Activated T-cell treated with anti-CD3 and anti-CD28 coated beads, Interleukin-2, amount 50 U/mL, for 72 hours (primary cell): Measurements from ENCODE around the gene PHLDB2. TPM values are rescaled to one million over a fixed set of nuclear protein-coding genes. Genes with fewer than 3 reads are reported as not detected.

Source experiments
- ATAC-seq, 2 donors: fragments of 150-1000 bp; cut with Tn5 transposase; replicated peaks in 1 of 2; 2 replicates each; pipeline ENCODE4 v1.10.0; 2021; ENCODE audit warnings: moderate library complexity in 2 of 2, mild to moderate bottlenecking in 1 of 2
- DNase-seq, 2 donors: peaks; one replicate each; pipeline ENCODE4 v3.0.0; 2021 to 2022; ENCODE audit warnings: mixed read lengths in 1 of 2
- H3K27ac Mint-ChIP-seq: one replicate; pipeline ENCODE4 v1.8.0; 2022; ENCODE audit warnings: mild to moderate bottlenecking, moderate library complexity, mixed read lengths
- H3K27me3 Mint-ChIP-seq: one replicate; pipeline ENCODE4 v1.8.0; 2022; ENCODE audit warnings: low read depth, mixed read lengths
- H3K36me3 Mint-ChIP-seq, 2 donors: one replicate each; pipeline ENCODE4 v1.8.0; 2022; ENCODE audit warnings: mixed read lengths in 2 of 2, mild to moderate bottlenecking in 1 of 2; ENCODE audit not compliant: insufficient read depth in 2 of 2
- H3K4me1 Mint-ChIP-seq: one replicate; pipeline ENCODE4 v1.8.0; 2022; ENCODE audit warnings: low read depth, mixed read lengths
- H3K4me3 Mint-ChIP-seq, 2 donors: one replicate each; pipeline ENCODE4 v1.8.0; 2022; ENCODE audit warnings: mild to moderate bottlenecking in 2 of 2, mixed read lengths in 2 of 2, moderate library complexity in 2 of 2
- H3K9me3 Mint-ChIP-seq, 2 donors: one replicate each; pipeline ENCODE4 v1.8.0; 2022; ENCODE audit warnings: mixed read lengths in 2 of 2
- total RNA-seq, 2 donors: library from RNA; stranded (reverse); gene quantifications; one replicate each; pipeline ENCODE4 v1.2.3, GENCODE V29; 2022

PHLDB2 gene
- total RNA-seq, 2 donors from 2014 or later = 1.1 to 2.5 TPM

DNA sequence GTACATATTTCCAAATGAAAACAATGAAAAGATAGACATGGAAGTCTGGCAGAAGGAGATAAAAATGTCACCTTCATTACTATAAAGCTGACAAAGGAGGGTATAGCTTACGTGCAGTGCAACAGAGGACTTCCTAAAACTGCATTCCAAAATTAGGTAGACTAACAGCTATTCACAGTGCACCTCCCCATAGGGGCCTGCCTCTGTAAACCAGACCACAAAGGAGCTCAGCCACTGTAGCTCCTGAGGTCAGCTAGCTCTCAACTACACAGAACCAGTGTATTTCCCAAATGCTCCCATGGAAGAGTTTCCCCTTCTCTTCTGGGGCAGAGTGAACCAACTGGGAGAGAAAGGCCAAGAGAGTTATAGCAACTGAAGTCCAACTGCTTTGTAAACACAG lies 31.2 kb upstream of the PHLDB2 start:
- no peak for ATAC-seq
- no peak for DNase-seq
- Mint-ChIP-seq H3K27me3 (no peaks in the 10 kb centered on the region), H3K4me3 (no peak overlapping the region), H3K27ac (no peak overlapping the region), H3K9me3 (no peaks in the 10 kb centered on the region), H3K4me1 (peaks cover 6% of the 10 kb centered on the region), H3K36me3 (no peaks in the 10 kb centered on the region)

DNA sequence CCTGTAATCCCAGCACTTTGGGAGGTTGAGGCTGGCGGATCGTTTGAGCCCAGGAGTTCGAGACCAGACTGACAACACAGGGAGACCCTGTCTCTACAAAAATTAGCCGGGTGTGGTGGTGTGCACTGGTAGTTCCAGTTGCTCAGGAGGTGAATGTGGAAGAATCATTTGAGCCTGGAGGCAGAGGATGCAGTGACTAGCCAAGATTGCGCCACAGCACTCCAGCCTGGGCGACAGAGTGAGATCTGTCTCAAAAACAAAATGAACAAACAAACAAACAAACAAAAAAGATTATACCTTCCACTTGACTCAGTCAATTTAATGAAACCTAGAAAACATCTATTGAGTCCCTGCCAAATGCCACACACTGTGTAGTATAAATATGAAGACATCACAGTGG lies 30.5 kb upstream of the PHLDB2 start:
- Mint-ChIP-seq H3K36me3 (no peaks in the 10 kb centered on the region), H3K4me3 (no peak overlapping the region), H3K4me1 (peaks cover 6% of the 10 kb centered on the region), H3K9me3 (no peaks in the 10 kb centered on the region), H3K27ac (no peak overlapping the region), H3K27me3 (no peaks in the 10 kb centered on the region)
- DNase-seq (no peak), ATAC-seq (no peak)

- Mint-ChIP-seq H3K4me3 (no peak overlapping the region), H3K4me1 (peaks cover 6% of the 10 kb centered on the region), H3K36me3 (no peaks in the 10 kb centered on the region), H3K9me3 (no peaks in the 10 kb centered on the region), H3K27me3 (no peaks in the 10 kb centered on the region), H3K27ac (no peak overlapping the region)
- ATAC-seq (no peak), DNase-seq (no peak)
Measured at GRCh38 chr3:111829023-111829422, 30.0 kb upstream of the PHLDB2 start.

DNA sequence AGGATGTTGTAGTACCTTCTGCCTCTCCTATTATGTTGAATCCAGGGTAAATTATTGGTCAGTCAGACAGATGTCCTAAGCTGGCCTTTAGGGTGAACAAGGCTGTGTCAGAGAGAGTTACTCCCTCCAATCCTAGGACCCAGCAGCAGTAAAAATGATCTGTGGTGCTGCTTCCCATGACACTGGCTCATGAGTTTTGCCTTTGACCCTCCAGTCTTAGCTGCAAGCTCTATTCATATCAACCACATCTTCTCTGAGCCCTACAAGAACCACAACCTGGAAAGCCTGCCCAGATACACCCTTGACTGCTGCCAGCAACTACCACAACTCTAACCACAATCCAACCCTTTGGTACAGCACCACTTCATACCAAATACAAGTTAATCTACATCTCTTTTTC lies 27.2 kb upstream of the PHLDB2 start:
- Mint-ChIP-seq H3K27ac (no peak overlapping the region), H3K4me1 (peaks cover 6% of the 10 kb centered on the region), H3K36me3 (no peaks in the 10 kb centered on the region), H3K27me3 (no peaks in the 10 kb centered on the region), H3K9me3 (no peaks in the 10 kb centered on the region), H3K4me3 (no peak overlapping the region)
- peak; percentile 73 to 86 for ATAC-seq
- DNase-seq = peak; percentile 6 to 18

GRCh38 chr3:111837112-111837511 lies 22.0 kb upstream of the PHLDB2 start:
- Mint-ChIP-seq H3K4me1 (peaks cover 2% of the 10 kb centered on the region), H3K27me3 (no peaks in the 10 kb centered on the region), H3K27ac (no peak overlapping the region), H3K4me3 (no peak overlapping the region), H3K36me3 (no peaks in the 10 kb centered on the region), H3K9me3 (no peaks in the 10 kb centered on the region)
- ATAC-seq = no peak
- DNase-seq = no peak

GRCh38 chr3:111838133-111838532 lies 20.9 kb upstream of the PHLDB2 start:
- Mint-ChIP-seq H3K9me3 (no peaks in the 10 kb centered on the region), H3K4me3 (no peak overlapping the region), H3K36me3 (no peaks in the 10 kb centered on the region), H3K27ac (no peak overlapping the region), H3K27me3 (no peaks in the 10 kb centered on the region), H3K4me1 (no peaks in the 10 kb centered on the region)
- no peak for ATAC-seq
- no peak for DNase-seq

- no peaks in the 10 kb centered on the region for H3K36me3 Mint-ChIP-seq
- DNase-seq = no peak
- H3K27ac Mint-ChIP-seq = no peak overlapping the region
- no peaks in the 10 kb centered on the region for H3K4me1 Mint-ChIP-seq
- H3K4me3 Mint-ChIP-seq = no peak overlapping the region
- ATAC-seq = no peak
- H3K27me3 Mint-ChIP-seq = peaks cover 11% of the 10 kb centered on the region
- no peaks in the 10 kb centered on the region for H3K9me3 Mint-ChIP-seq
Measured at GRCh38 chr3:111846039-111846438, 13.0 kb upstream of the PHLDB2 start.

DNA sequence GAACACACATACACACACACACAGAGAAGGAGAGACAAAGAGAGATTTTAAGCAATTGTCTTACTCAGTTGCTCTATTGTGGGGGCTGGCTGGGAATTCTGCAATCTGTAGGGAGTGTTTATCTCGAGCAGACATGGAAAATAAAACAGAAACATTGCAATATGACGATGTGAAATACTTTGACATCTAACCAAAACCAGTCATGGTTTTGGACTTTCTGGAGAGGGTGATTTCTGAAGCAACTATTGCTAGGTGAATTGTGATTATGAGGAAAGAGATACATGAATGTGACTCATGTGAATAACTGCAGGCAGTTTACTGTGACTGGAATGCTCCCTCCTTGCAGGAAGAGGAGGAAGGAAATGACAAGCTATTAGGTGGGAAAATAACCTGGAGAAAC lies 12.3 kb upstream of the PHLDB2 start:
- H3K4me1 Mint-ChIP-seq = peaks cover 4% of the 10 kb centered on the region
- ATAC-seq = no peak
- no peak overlapping the region for H3K27ac Mint-ChIP-seq
- H3K27me3 Mint-ChIP-seq = peaks cover 11% of the 10 kb centered on the region
- no peaks in the 10 kb centered on the region for H3K9me3 Mint-ChIP-seq
- H3K36me3 Mint-ChIP-seq = no peaks in the 10 kb centered on the region
- H3K4me3 Mint-ChIP-seq = no peak overlapping the region
- DNase-seq = no peak

- Mint-ChIP-seq H3K27me3 (peaks cover 11% of the 10 kb centered on the region), H3K4me1 (peaks cover 7% of the 10 kb centered on the region), H3K9me3 (no peaks in the 10 kb centered on the region), H3K4me3 (no peak overlapping the region), H3K36me3 (no peaks in the 10 kb centered on the region), H3K27ac (no peak overlapping the region)
- DNase-seq = no peak
- ATAC-seq = no peak
Measured at GRCh38 chr3:111848283-111848682, 10.8 kb upstream of the PHLDB2 start.

- no peaks in the 10 kb centered on the region for H3K9me3 Mint-ChIP-seq
- H3K36me3 Mint-ChIP-seq = no peaks in the 10 kb centered on the region
- ATAC-seq = no peak
- DNase-seq = no peak
- H3K27ac Mint-ChIP-seq = no peak overlapping the region
- H3K4me3 Mint-ChIP-seq = no peak overlapping the region
- peaks cover 13% of the 10 kb centered on the region for H3K27me3 Mint-ChIP-seq
- peaks cover 7% of the 10 kb centered on the region for H3K4me1 Mint-ChIP-seq
Measured at GRCh38 chr3:111848778-111849177, 10.3 kb upstream of the PHLDB2 start.

GRCh38 chr3:111850537-111850936 lies 8.5 kb upstream of the PHLDB2 start:
- no peaks in the 10 kb centered on the region for H3K36me3 Mint-ChIP-seq
- H3K4me3 Mint-ChIP-seq = no peak overlapping the region
- peaks cover 16% of the 10 kb centered on the region for H3K27me3 Mint-ChIP-seq
- ATAC-seq (no peak), DNase-seq (no peak)
- peaks cover 7% of the 10 kb centered on the region for H3K4me1 Mint-ChIP-seq
- H3K9me3 Mint-ChIP-seq = no peaks in the 10 kb centered on the region
- H3K27ac Mint-ChIP-seq = no peak overlapping the region

- ATAC-seq (no peak), DNase-seq (no peak)
- no peaks in the 10 kb centered on the region for H3K9me3 Mint-ChIP-seq
- no peaks in the 10 kb centered on the region for H3K36me3 Mint-ChIP-seq
- no peak overlapping the region for H3K27ac Mint-ChIP-seq
- H3K4me1 Mint-ChIP-seq = peaks cover 7% of the 10 kb centered on the region
- H3K4me3 Mint-ChIP-seq = no peak overlapping the region
- peaks cover 16% of the 10 kb centered on the region for H3K27me3 Mint-ChIP-seq
Measured at GRCh38 chr3:111851511-111851954, 7.5 kb upstream of the PHLDB2 start.

DNA sequence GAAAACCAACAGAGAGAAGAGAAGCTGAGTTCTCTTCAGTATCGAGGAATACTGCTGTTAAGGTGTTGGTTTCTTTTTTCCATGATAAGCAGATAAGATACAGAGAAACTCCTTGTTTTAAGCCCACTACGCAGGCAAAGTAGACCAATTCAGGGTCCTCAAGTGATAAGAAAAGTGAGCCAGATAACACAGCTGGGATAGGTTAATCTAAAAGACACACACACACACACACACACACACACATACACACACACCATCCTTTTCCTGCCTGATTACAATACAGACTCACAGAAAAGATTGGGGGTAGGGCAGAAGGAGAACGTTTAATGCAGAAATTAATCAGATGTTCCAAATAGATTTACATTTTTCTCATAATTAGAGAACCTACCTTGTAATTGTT lies 6.5 kb upstream of the PHLDB2 start:
- H3K4me3 Mint-ChIP-seq = no peak overlapping the region
- peaks cover 7% of the 10 kb centered on the region for H3K4me1 Mint-ChIP-seq
- H3K9me3 Mint-ChIP-seq = no peaks in the 10 kb centered on the region
- H3K27me3 Mint-ChIP-seq = peaks cover 19% of the 10 kb centered on the region
- ATAC-seq (no peak), DNase-seq (no peak)
- H3K27ac Mint-ChIP-seq = no peak overlapping the region
- no peaks in the 10 kb centered on the region for H3K36me3 Mint-ChIP-seq

GRCh38 chr3:111853068-111853467 lies 6.0 kb upstream of the PHLDB2 start:
- ATAC-seq (no peak), DNase-seq (no peak)
- Mint-ChIP-seq H3K4me1 (peaks cover 7% of the 10 kb centered on the region), H3K36me3 (no peaks in the 10 kb centered on the region), H3K4me3 (no peak overlapping the region), H3K27ac (no peak overlapping the region), H3K9me3 (no peaks in the 10 kb centered on the region), H3K27me3 (peaks cover 25% of the 10 kb centered on the region)
